NT2/D1 (cell line): ENCODE measurements around the gene CCDC60.

ENCODE experiments used
- DNase-seq: peaks from one replicate; pipeline ENCODE4 v3.0.0-alpha.2; 2011; ENCODE audit warnings: low read depth, low spot score
- H3K27me3 ChIP-seq: 2 replicates; pipeline ENCODE4 v1.6.0; 2011; ENCODE audit warnings: mild to moderate bottlenecking; ENCODE audit not compliant: insufficient read length, insufficient read depth
- H3K36me3 ChIP-seq: 2 replicates; pipeline ENCODE4 v1.6.1; 2011; ENCODE audit warnings: mild to moderate bottlenecking, low read length, mixed read lengths; ENCODE audit not compliant: insufficient read depth, insufficient read length
- H3K4me1 ChIP-seq: 2 replicates; pipeline ENCODE4 v1.5.1; 2011; ENCODE audit not compliant: insufficient read depth, insufficient read length
- H3K4me3 ChIP-seq: 2 replicates; pipeline ENCODE4 v1.5.1; 2011; ENCODE audit warnings: low read depth; ENCODE audit not compliant: insufficient read length
- H3K9ac ChIP-seq: 2 replicates; pipeline ENCODE4 v1.6.0; 2011; ENCODE audit warnings: low read depth; ENCODE audit not compliant: insufficient read length
- H3K9me3 ChIP-seq: 2 replicates; pipeline ENCODE4 v1.5.1; 2011; ENCODE audit warnings: mild to moderate bottlenecking, low read length; ENCODE audit not compliant: insufficient read depth
- SUZ12 ChIP-seq: IDR thresholded peaks from 2 replicates; pipeline ENCODE4 v1.6.1; 2011; ENCODE audit not compliant: insufficient read length, insufficient read depth; ENCODE audit errors: extremely low read depth
- YY1 ChIP-seq: IDR thresholded peaks from 2 replicates; pipeline ENCODE4 v1.6.1; 2011; ENCODE audit not compliant: insufficient read length, insufficient read depth
- ZNF274 ChIP-seq: IDR thresholded peaks from 2 replicates; pipeline ENCODE4 v1.6.1; 2011; ENCODE audit warnings: mild to moderate bottlenecking, low read depth, low read length

Gene CCDC60, protein sequence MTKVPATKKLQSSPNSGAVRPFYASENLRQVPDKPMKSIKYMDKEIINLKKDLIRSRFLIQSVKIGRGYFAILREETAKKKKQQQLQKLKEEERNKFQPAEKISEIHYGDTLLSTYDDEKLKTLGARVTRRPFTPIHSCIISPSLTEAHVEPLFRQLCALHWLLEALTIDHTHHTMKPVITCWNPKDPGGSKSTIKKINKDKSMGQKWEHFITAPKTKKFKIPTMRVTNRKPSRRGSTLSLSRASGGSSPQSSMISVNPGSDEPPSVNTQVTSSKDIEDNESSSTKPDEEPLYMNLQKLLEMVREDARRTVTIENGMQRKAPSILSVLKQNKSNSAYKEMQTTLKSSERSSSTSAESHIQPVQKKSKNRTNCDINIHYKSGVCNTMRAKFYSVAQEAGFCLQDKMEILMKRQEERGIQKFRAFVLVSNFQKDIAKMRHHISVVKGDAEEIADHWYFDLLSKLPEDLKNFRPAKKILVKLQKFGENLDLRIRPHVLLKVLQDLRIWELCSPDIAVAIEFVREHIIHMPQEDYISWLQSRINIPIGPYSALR

DNA sequence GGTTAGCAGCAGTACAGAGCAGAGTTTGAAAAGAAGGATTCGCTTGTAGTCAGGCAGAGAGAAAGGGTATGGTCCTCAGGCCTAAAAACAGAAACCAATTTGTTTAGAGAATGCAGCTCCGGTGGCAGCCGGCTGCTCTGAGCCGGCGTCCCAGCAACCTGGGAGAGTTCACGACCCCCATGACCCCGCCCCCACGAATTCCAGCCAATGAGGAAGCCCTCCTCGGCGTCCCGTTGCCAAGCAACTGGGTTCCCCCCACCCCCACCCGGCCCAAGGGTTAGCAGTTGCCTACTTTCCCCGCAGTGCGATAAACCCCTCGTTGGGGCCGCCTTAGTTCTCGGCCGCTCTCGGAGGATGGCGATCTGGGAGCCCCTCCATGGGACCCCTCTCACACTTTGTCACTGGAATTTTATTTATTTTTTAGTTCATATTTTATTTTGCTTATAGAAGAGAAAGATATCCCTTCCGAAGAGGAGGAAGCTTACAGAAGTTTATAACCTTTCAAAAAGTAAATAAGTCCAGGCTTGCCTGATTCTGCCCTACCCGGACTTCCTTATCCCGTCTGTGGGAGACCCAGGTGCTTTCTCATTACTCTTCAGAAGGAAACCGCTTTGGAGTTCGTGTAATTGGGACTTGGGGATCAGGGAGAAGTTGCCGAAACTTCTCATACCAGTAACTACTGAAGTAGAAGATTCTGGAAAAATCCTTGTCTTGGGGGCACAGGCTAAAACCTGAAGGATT lies at the start of gene CCDC60:
TSS of gene CCDC60 (plus strand) at position 300 of the 741 bp plus-strand sequence. CDS start 448 bp downstream, outside the sequence.
- Histone ChIP-seq H3K36me3 (no peaks in the 10 kb centered on the region), H3K4me3 (no peak within 1 kb of the TSS), H3K9me3 (no peaks in the 10 kb centered on the region), H3K4me1 (no peaks in the 10 kb centered on the region), H3K9ac (no peak within 1 kb of the TSS), H3K27me3 (peaks cover 38% of the 10 kb centered on the region)
- TF ChIP-seq ZNF274 (no peak), YY1 (no peak), SUZ12 (no peak)
- DNase-seq: peak; percentile 69

DNA sequence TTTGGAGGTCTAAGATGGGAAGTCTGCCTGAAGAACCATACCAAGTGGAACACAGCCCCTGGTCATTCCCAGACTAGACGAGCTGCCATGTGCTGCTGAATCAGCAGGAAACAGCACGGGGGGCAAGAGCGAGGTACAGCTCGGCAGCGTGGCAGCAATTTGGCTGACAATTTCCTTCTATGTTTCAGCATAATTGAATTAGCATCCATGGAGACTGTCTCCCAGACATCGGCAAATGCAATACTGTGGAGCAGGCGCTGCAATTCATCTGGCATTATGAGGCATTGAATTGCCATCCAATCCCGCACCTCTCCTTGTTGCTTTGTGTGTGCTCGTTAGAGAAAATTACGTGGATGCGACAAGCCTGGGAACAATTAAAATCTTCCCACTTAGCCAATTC lies 46.0 kb upstream of the CCDC60 start:
- Histone ChIP-seq H3K9ac (no peak overlapping the region), H3K27me3 (no peaks in the 10 kb centered on the region), H3K36me3 (no peaks in the 10 kb centered on the region), H3K4me3 (no peak overlapping the region), H3K9me3 (peaks cover 8% of the 10 kb centered on the region; the same call in 1 of the 2 replicates), H3K4me1 (no peaks in the 10 kb centered on the region)
- TF ChIP-seq ZNF274: no peak
- TF ChIP-seq SUZ12: no peak
- no peak for TF ChIP-seq YY1
- no peak for DNase-seq

DNA sequence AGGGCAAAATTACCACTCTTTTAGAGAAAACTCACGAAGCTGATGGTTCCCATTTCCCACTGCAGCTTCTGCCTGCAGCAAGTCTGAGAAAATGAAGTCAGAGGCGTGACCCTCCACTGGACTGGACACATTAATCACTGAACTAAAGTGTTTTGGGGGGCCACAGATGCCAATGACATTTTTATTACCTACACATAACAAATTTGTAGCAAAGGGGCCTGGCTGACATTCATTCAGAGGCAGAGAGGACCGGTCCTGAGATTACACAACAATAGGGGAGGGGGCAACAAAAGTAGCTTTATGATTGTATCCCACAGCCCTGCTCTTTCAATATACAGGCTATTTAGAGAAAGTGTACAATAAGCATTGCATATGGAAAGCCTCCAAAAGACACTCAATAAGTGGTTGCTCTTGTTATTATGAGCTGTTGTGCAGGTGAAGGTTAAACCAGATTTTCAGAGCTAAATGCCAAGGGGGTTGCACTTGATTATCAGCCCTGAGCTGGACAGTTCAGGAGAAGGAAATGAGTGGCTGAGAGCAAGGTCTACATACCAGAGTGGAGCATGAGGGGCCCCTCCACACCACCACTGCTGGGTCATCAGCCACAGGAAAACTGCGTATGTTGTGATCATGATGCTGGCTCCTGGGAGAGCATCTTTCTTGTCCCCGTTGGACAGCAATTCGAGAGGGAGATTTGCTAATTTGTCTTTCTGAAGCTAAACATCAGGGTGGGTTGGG lies 41.5 kb upstream of the CCDC60 start:
- Histone ChIP-seq H3K9ac (no peak overlapping the region), H3K27me3 (no peaks in the 10 kb centered on the region), H3K36me3 (no peaks in the 10 kb centered on the region), H3K4me1 (no peaks in the 10 kb centered on the region), H3K9me3 (no peaks in the 10 kb centered on the region), H3K4me3 (no peak overlapping the region)
- TF ChIP-seq ZNF274 (no peak), YY1 (no peak)
- no peak for DNase-seq

GRCh38 chr12:119294211-119294610 lies 40.3 kb upstream of the CCDC60 start:
- DNase-seq: no peak
- Histone ChIP-seq H3K4me1 (no peaks in the 10 kb centered on the region), H3K4me3 (no peak overlapping the region), H3K27me3 (no peaks in the 10 kb centered on the region), H3K36me3 (no peaks in the 10 kb centered on the region), H3K9ac (no peak overlapping the region), H3K9me3 (no peaks in the 10 kb centered on the region)
- TF ChIP-seq ZNF274: no peak
- no peak for TF ChIP-seq SUZ12
- TF ChIP-seq YY1: no peak

- Histone ChIP-seq H3K4me1 (no peaks in the 10 kb centered on the region), H3K9ac (no peak overlapping the region), H3K4me3 (no peak overlapping the region), H3K9me3 (no peaks in the 10 kb centered on the region), H3K27me3 (no peaks in the 10 kb centered on the region), H3K36me3 (no peaks in the 10 kb centered on the region)
- DNase-seq: no peak
- TF ChIP-seq SUZ12 (no peak), ZNF274 (no peak), YY1 (no peak)
These were observed 38.0 kb upstream of the CCDC60 start for GRCh38 chr12:119296535-119296934.

GRCh38 chr12:119299130-119299529 lies 35.4 kb upstream of the CCDC60 start:
- Histone ChIP-seq H3K36me3 (no peaks in the 10 kb centered on the region), H3K27me3 (no peaks in the 10 kb centered on the region), H3K9me3 (no peaks in the 10 kb centered on the region), H3K4me1 (peaks cover 3% of the 10 kb centered on the region), H3K9ac (no peak overlapping the region), H3K4me3 (no peak overlapping the region)
- TF ChIP-seq ZNF274 (no peak), YY1 (no peak), SUZ12 (no peak)
- DNase-seq: no peak

DNA sequence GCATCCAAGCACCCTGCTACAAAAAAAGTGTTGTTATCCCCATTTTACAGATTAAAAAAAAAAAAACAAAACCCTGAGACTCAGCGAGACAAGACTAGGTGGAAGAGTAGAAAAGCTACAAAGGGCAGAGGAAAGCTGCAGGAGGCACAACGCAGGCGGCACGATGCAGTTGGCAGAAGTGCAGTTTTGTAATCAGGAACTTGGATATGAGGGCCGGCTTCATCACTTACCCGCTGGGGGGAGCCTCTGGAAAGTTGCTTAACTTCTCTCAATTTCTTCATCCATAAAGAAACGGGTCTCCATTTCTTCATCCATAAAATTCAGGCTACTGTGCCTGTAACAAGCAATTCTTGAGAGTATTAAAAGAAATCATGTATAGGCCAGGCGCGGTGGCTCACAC lies 33.1 kb upstream of the CCDC60 start:
- Histone ChIP-seq H3K36me3 (no peaks in the 10 kb centered on the region), H3K27me3 (no peaks in the 10 kb centered on the region), H3K4me1 (peaks cover 3% of the 10 kb centered on the region), H3K4me3 (no peak overlapping the region), H3K9ac (no peak overlapping the region), H3K9me3 (no peaks in the 10 kb centered on the region)
- no peak for DNase-seq
- TF ChIP-seq SUZ12 (no peak), YY1 (no peak), ZNF274 (no peak)
